ENCODE measurements around the gene PBX3.
"Not testable (repeated sequence)": the region's sequence is repeated elsewhere in the genome, so short reads cannot be mapped to it uniquely, and the experiment has no call there.

PBX3 gene

GRCh38 chr9:125820100-125820804, 73.1 kb downstream of the PBX3 start:
- in situ Hi-C loops (cut with MboI; ENCODE audit: low sequenced_read_pairs) = no loop called here

GRCh38 chr9:125821078-125821477, 73.9 kb downstream of the PBX3 start:
- in situ Hi-C loops (cut with MboI; ENCODE audit: low sequenced_read_pairs) = no loop called here

- in situ Hi-C loops (cut with MboI; ENCODE audit: low sequenced_read_pairs) = no loop called here
Measured at GRCh38 chr9:125822160-125822559, 75.0 kb downstream of the PBX3 start.

GRCh38 chr9:125822902-125823301, 75.7 kb downstream of the PBX3 start:
- in situ Hi-C loops (cut with MboI; ENCODE audit: low sequenced_read_pairs) = no loop called here

GRCh38 chr9:125823874-125824406, 76.8 kb downstream of the PBX3 start:
- in situ Hi-C loops (cut with MboI; ENCODE audit: low sequenced_read_pairs) = not testable (repeated sequence)

GRCh38 chr9:125825762-125826161, 78.6 kb downstream of the PBX3 start:
- in situ Hi-C loops (cut with MboI; ENCODE audit: low sequenced_read_pairs) = no loop called here

- in situ Hi-C loops (cut with MboI; ENCODE audit: low sequenced_read_pairs) = no loop called here
Measured at GRCh38 chr9:125826850-125827249, 79.7 kb downstream of the PBX3 start.

GRCh38 chr9:125829743-125830142, 82.6 kb downstream of the PBX3 start:
- in situ Hi-C loops (cut with MboI; ENCODE audit: low sequenced_read_pairs) = no loop called here

GRCh38 chr9:125831054-125831453, 83.9 kb downstream of the PBX3 start:
- in situ Hi-C loops (cut with MboI; ENCODE audit: low sequenced_read_pairs) = no loop called here

GRCh38 chr9:125831616-125832015, 84.4 kb downstream of the PBX3 start:
- in situ Hi-C loops (cut with MboI; ENCODE audit: low sequenced_read_pairs) = no loop called here

- in situ Hi-C loops (cut with MboI; ENCODE audit: low sequenced_read_pairs) = no loop called here
Measured at GRCh38 chr9:125835655-125836054, 88.5 kb downstream of the PBX3 start.

- in situ Hi-C loops (cut with MboI; ENCODE audit: low sequenced_read_pairs) = no loop called here
Measured at GRCh38 chr9:125839317-125839716, 92.1 kb downstream of the PBX3 start.

GRCh38 chr9:125841444-125841843, 94.3 kb downstream of the PBX3 start:
- in situ Hi-C loops (cut with MboI; ENCODE audit: low sequenced_read_pairs) = no loop called here

- in situ Hi-C loops (cut with MboI; ENCODE audit: low sequenced_read_pairs) = no loop called here
Measured at GRCh38 chr9:125842242-125842641, 95.1 kb downstream of the PBX3 start.

- in situ Hi-C loops (cut with MboI; ENCODE audit: low sequenced_read_pairs) = no loop called here
Measured at GRCh38 chr9:125843646-125844045, 96.5 kb downstream of the PBX3 start.

- in situ Hi-C loops (cut with MboI; ENCODE audit: low sequenced_read_pairs) = no loop called here
Measured at GRCh38 chr9:125844611-125845010, 97.4 kb downstream of the PBX3 start.

GRCh38 chr9:125845271-125845808, 98.2 kb downstream of the PBX3 start:
- in situ Hi-C loops (cut with MboI; ENCODE audit: low sequenced_read_pairs) = no loop called here

GRCh38 chr9:125847735-125848134, 100.6 kb downstream of the PBX3 start:
- in situ Hi-C loops (cut with MboI; ENCODE audit: low sequenced_read_pairs) = no loop called here

- in situ Hi-C loops (cut with MboI; ENCODE audit: low sequenced_read_pairs) = no loop called here
Measured at GRCh38 chr9:125850106-125850632, 103.0 kb downstream of the PBX3 start.

- in situ Hi-C loops (cut with MboI; ENCODE audit: low sequenced_read_pairs) = no loop called here
Measured at GRCh38 chr9:125850763-125851162, 103.6 kb downstream of the PBX3 start.

- in situ Hi-C loops (cut with MboI; ENCODE audit: low sequenced_read_pairs) = no loop called here
Measured at GRCh38 chr9:125851979-125852378, 104.8 kb downstream of the PBX3 start.

- in situ Hi-C loops (cut with MboI; ENCODE audit: low sequenced_read_pairs) = no loop called here
Measured at GRCh38 chr9:125852386-125852785, 105.2 kb downstream of the PBX3 start.
